A673 (cell line): ENCODE results near the gene CYBC1. TPM values are rescaled to one million over a fixed set of nuclear protein-coding genes. Genes with fewer than 3 reads are reported as not detected.
A peak's percentile ranks its signal among the peaks of the same experiment; 100 is the strongest.
"Not testable (repeated sequence)": the region's sequence is repeated elsewhere in the genome, so short reads cannot be mapped to it uniquely, and the experiment has no call there.

Experiments used
- BruUV-seq: library from RNA; stranded (reverse); fragments of 400-500 nt; replicated peaks from 2 replicates; lab custom pipeline; 2021; lab: Mats Ljungman, UMichigan
- CTCF ChIA-PET: fragments of 300-600 bp; sonication (Branson Sonifier 250); formaldehyde crosslinking; loops from one replicate; lab custom pipeline; 2022; ENCODE audit warnings: antibody characterized with exemption; lab: Charles Lee
- POLR2A ChIA-PET: fragments of 300-600 bp; sonication (Branson Sonifier 250); formaldehyde crosslinking; loops from one replicate; lab custom pipeline; 2022; ENCODE audit warnings: antibody characterized with exemption; ENCODE audit not compliant: low non-redundant PET; lab: Charles Lee
- DNase-seq: peaks from one replicate; pipeline ENCODE4 v3.0.0-alpha.2; 2015; ENCODE audit warnings: low spot score
- H3K27ac ChIP-seq: fragments of 200-600 bp; sonication (generic); 2 replicates; pipeline ENCODE4 v1.5.1; 2016; ENCODE audit warnings: mixed run types, low read depth, mild to moderate bottlenecking, mixed read lengths, antibody characterized with exemption, low read length; ENCODE audit not compliant: poor library complexity, severe bottlenecking
- H3K27me3 ChIP-seq: fragments of 200-600 bp; sonication (generic); replicated peaks from 2 replicates; pipeline ENCODE4 v1.6.1; 2017; ENCODE audit warnings: mixed run types, low read depth, mild to moderate bottlenecking, mixed read lengths, antibody characterized with exemption, low read length; ENCODE audit not compliant: insufficient read depth, poor library complexity
- H3K36me3 ChIP-seq: fragments of 200-600 bp; sonication (generic); 2 replicates; pipeline ENCODE4 v1.6.1; 2016; ENCODE audit warnings: mixed run types, mild to moderate bottlenecking, mixed read lengths, antibody characterized with exemption, low read length; ENCODE audit not compliant: insufficient read depth, poor library complexity, severe bottlenecking
- H3K4me1 ChIP-seq: fragments of 200-600 bp; sonication (generic); 2 replicates; pipeline ENCODE4 v1.6.1; 2017; ENCODE audit warnings: mixed run types, mild to moderate bottlenecking, mixed read lengths, antibody characterized with exemption, low read length; ENCODE audit not compliant: insufficient read depth, poor library complexity, severe bottlenecking
- H3K4me3 ChIP-seq: fragments of 200-600 bp; sonication (generic); 2 replicates; pipeline ENCODE4 v1.5.1; 2016; ENCODE audit warnings: low read depth, mixed run types, mild to moderate bottlenecking, mixed read lengths, low read length; ENCODE audit not compliant: poor library complexity, severe bottlenecking
- H3K9me3 ChIP-seq: fragments of 200-600 bp; sonication (generic); 2 replicates; pipeline ENCODE4 v1.6.1; 2016; ENCODE audit warnings: mixed run types, low read depth, mild to moderate bottlenecking, mixed read lengths, antibody characterized with exemption, low read length; ENCODE audit not compliant: poor library complexity, severe bottlenecking
- EZH2 ChIP-seq: fragments of 200-600 bp; sonication (generic); IDR thresholded peaks from 2 replicates; pipeline ENCODE4 v1.6.1; 2017; ENCODE audit warnings: borderline replicate concordance, low read depth, mild to moderate bottlenecking, mixed read lengths, antibody characterized with exemption, low read length; ENCODE audit not compliant: poor library complexity, severe bottlenecking
- intact Hi-C: fragments of 100-400 bp; cut with micrococcal nuclease; formaldehyde crosslinking; loops from one replicate; pipeline ENCODE4 v1.10.0; 2022; ENCODE audit not compliant: unreplicated experiment
- total RNA-seq: library from RNA; stranded (reverse); gene quantifications from 2 replicates; pipeline ENCODE4 v1.2.3, GENCODE V29; 2021
- TF ChIP-seq, protein P1 (sequence below): fragments of 300-800, 200-600 bp; sonication (generic); conservative IDR thresholded peaks from 2 replicates; pipeline ENCODE4 v1.5.1; 2017; ENCODE audit warnings: low read depth, mild to moderate bottlenecking, antibody characterized with exemption, low read length, moderate library complexity, mixed read lengths

The CYBC1 gene
- total RNA-seq, 1 experiment from 2014 or later: 72.8 TPM

DNA sequence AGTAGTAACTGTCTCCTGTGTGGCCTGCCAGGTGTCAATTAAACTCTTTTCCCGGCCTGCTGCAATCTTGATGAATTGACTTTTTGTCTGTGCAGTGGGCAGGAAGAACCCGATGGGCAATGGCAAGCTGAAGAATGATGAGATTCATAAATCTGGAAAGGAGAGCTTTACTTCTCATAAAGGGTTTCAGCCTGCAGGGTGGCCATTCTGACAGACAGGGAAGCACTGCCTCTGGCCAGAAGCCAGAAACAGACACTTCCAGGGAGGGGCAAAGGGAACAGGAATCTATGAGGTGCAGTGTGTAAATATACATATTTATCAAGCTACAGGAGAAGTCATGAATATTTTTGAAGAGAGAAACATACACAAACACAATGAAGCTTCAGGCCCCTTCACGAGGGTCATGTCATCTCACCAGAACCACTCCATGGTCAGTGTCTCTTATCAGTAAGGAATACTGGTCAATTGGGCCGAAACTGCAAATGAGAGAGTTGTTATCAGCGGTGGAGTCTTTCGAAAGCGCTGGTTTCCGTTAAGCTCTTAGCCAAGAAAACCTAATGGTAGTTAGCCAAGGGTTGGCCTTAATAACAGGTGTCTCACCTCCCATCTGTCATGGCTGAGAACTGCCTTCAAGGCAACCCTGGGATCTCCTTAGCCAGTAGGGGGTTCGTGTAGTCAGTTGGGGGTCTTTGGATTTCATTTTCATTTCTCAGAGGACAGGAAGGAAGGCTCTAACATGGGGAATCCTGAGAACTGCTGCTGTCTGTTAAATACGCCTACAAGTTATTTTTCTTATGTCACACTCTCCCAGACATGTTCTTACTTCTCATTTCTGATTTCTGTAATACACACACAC lies 6.7 kb upstream of the CYBC1 start:
- Histone ChIP-seq H3K4me1 (peaks cover 8% of the 10 kb centered on the region), H3K9me3 (no peaks in the 10 kb centered on the region), H3K27me3 (no peaks in the 10 kb centered on the region), H3K27ac (peak overlapping the region; percentile 100), H3K4me3 (peak overlapping the region; percentile 99), H3K36me3 (peaks cover 22% of the 10 kb centered on the region)
- CTCF ChIA-PET: no interaction called here
- no peak for DNase-seq
- BruUV-seq: no TSS peak
- TF ChIP-seq, protein P1, sequence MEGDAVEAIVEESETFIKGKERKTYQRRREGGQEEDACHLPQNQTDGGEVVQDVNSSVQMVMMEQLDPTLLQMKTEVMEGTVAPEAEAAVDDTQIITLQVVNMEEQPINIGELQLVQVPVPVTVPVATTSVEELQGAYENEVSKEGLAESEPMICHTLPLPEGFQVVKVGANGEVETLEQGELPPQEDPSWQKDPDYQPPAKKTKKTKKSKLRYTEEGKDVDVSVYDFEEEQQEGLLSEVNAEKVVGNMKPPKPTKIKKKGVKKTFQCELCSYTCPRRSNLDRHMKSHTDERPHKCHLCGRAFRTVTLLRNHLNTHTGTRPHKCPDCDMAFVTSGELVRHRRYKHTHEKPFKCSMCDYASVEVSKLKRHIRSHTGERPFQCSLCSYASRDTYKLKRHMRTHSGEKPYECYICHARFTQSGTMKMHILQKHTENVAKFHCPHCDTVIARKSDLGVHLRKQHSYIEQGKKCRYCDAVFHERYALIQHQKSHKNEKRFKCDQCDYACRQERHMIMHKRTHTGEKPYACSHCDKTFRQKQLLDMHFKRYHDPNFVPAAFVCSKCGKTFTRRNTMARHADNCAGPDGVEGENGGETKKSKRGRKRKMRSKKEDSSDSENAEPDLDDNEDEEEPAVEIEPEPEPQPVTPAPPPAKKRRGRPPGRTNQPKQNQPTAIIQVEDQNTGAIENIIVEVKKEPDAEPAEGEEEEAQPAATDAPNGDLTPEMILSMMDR: no peak
- no peak for TF ChIP-seq EZH2
- intact Hi-C loops: no loop called here
- POLR2A ChIA-PET: no interaction called here

- CTCF ChIA-PET, H3K4me3 ChIP-seq, POLR2A ChIA-PET, DNase-seq, BruUV-seq, H3K27ac ChIP-seq, H3K9me3 ChIP-seq, H3K36me3 ChIP-seq, H3K27me3 ChIP-seq, intact Hi-C loops: not testable (repeated sequence)
- peaks cover 22% of the 10 kb centered on the region for H3K4me1 ChIP-seq
Measured at GRCh38 chr17:82453706-82454105, 3.2 kb upstream of the CYBC1 start.

DNA sequence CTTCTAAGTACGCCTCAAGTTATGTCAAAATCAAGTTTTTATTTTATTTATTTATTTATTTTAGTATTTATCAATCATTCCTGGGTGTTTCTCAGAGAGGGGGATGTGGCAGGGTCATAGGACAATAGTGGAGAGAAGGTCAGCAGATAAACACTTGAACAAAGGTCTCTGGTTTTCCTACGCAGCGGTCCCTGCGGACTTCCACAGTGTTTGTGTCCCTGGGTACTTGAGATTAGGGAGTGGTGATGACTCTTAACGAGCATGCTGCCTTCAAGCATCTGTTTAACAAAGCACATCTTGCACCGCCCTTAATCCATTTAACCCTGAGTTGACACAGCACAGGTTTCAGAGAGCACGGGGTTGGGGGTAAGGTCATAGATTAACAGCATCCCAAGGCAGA lies 2.6 kb upstream of the CYBC1 start:
- H3K36me3 ChIP-seq, H3K27me3 ChIP-seq, DNase-seq, H3K4me3 ChIP-seq, H3K9me3 ChIP-seq, CTCF ChIA-PET, intact Hi-C loops, BruUV-seq, H3K27ac ChIP-seq, POLR2A ChIA-PET: not testable (repeated sequence)
- peaks cover 22% of the 10 kb centered on the region for H3K4me1 ChIP-seq

DNA sequence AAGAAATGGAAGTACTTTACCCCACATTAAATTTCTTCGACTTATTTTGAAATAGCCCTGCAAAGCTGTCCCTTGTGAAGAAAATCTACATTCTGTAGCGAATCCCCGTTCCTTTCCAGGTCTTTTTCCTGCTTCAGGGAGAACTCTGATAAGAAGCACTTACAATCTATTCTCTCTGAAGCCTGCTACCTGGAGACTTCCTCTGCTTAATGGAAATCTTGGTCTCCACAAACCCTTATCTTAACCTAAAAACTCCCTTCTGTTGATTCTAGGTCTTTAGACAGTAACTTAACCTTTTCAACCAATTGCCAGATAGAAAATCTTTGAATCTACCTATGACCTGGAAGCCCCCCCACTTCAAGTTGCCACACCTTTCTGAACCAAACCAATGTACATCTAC lies 1.6 kb upstream of the CYBC1 start:
- intact Hi-C loops: no loop called here
- TF ChIP-seq, protein P1: no peak
- no peak for TF ChIP-seq EZH2
- no TSS peak for BruUV-seq

More for the DNA sequence above, 1.6 kb upstream of the CYBC1 start:
- H3K4me1 ChIP-seq: peaks cover 14% of the 10 kb centered on the region
- ChIA-PET CTCF (no interaction called here), POLR2A (no interaction called here)
- no peaks in the 10 kb centered on the region for H3K27me3 ChIP-seq
- no peak overlapping the region for H3K27ac ChIP-seq
- no peak overlapping the region for H3K4me3 ChIP-seq
- no peaks in the 10 kb centered on the region for H3K36me3 ChIP-seq
- H3K9me3 ChIP-seq: no peaks in the 10 kb centered on the region
- no peak for DNase-seq
